Testis (tissue), 2 donors: ENCODE results near the gene PLD1.

Experiments used
- CTCF ChIP-seq, 3 experiments: fragments of 450-650 bp in 2 of 3; fragments of 200-600 bp in 1 of 3; sonication (generic) in 1 of 3; IDR thresholded peaks; one replicate each; pipeline ENCODE4 v1.5.1; 2016 to 2019; ENCODE audit warnings: antibody characterized with exemption in 3 of 3, mild to moderate bottlenecking in 2 of 3, moderate library complexity in 1 of 3
- POLR2A ChIP-seq: fragments of 450-650 bp; IDR thresholded peaks from one replicate; pipeline ENCODE4 v1.6.1; 2017; ENCODE audit warnings: antibody characterized with exemption, mild to moderate bottlenecking, moderate library complexity

DNA sequence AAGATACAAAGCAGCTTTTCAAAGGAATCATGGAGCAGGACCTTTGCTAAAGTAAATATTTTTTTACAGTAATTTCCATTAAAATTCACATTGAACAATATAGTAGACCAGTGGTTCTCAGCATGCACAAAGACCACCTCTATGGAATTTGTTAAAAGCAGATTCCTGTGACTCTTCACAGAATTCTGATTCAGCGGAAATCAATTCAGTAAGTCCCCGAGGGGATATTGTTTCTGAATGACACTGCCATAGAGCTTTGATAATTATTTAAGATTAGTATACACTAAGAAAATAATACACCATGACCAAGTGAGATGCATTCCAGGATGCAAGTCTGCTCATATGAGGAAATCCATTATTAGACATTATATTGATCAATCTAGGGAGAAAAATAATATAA is 188.2 kb downstream of the PLD1 start:
- no peak for TF ChIP-seq CTCF (IDR thresholded peaks at IDR 0.05)
- no peak for TF ChIP-seq POLR2A
